GM21423 (cell line): ENCODE measurements around the gene C2CD2.

Experiments
- ATAC-seq: cut with Tn5 transposase; IDR thresholded peaks from one replicate; pipeline ENCODE4 v1.9.1; 2021; ENCODE audit warnings: mild to moderate bottlenecking, moderate library complexity; ENCODE audit not compliant: unreplicated experiment

C2CD2 gene

DNA sequence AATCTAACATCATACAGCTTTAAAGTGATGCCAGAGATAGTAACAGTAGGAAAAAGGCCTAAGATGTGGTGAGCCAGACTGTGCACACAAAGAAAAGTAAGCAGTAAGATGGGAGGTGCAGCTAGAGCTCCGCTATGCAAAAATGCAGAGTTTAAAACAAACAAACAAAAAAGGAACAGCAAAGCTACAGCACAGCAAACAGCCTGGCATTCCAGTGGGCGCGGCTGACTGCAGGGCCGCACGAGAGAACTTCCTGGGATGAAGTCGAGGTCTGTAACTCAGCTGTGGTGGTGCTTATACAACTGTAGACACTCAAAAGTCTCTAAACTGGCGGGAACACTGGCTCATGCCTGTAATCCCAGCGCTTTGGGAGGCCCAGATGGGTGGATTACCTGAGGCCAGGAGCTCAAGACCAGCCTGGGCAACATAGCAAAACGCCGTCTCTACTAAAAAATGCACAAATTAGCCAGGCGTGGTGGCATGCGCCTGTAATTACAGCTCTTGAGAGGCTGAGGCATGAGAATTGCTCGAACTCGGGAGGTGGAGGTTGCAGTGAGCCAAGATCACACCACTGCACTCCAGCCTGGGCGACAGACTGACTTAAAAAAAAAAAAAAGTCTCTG is 104.7 kb downstream of the C2CD2 start:
- ATAC-seq, result no peak

DNA sequence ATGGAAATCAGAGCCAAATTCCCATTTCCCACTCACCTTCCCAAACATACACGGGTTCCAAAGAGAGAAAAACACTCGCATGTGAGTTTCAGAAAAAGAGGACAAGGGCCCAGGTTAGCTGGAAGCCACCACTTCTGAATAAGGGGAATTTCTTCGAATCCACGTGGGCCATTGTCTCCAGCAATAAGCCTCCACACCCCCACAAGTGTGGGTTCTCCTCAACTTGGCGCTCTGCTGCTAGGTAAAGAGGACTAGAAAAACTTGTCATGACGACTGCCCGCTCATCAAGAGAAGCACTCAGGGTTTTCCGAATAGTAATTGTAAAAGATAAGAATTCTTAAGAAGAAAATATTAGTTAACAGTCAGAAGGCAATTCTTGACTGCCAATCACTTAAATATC is 105.3 kb downstream of the C2CD2 start:
- no peak for ATAC-seq

DNA sequence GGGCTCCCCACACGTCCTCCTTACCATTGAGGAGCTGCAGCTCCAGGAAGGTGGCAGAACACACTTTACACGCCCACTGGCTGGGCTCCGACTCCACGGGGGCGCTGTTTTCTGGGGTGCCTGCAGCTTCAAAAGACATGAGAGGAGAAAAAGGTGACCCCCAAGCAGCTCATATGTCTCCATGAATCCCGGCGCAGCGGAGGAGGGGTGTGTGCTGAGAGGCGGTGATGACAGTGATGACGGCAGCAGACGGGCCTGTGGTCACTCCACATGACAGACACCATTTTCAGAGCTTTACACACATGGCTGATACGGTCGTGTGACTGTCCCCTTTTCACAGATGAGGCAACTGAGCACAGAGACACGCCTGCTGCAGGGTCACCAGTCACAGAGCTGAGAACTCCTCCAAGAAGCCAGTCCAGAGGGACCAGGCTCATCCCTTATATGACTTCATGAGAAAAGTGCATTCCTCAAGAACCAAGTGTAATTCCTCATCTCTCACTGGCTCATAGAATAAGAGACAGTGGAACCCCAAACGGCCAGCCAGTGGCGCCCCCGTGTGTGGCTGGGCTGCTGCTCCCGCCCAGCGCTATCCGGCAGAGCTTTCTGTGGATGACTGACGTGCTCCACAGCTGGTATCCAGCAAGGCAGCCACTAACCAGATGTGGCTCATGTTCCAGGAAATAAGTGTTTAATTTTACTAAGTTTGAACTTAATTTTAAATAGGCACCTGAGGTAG is 106.6 kb downstream of the C2CD2 start:
- no peak for ATAC-seq

- no peak for ATAC-seq
Observed at GRCh38 chr21:41846536-41846935, 107.3 kb downstream of the C2CD2 start.

DNA sequence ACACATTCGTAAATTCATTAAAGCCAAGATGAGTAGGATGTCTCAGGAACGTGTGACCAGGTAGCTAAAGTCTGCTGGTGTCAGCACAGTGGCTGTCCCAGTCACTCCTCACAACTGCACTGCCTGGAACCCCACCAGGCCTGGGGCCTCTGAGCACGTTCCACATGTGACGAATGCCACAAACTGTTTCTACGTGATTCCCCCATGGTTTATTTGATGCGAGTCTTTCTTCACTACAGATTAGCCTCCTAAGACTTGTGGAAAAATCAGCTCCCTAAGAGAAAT is 107.8 kb downstream of the C2CD2 start:
- no peak for ATAC-seq

DNA sequence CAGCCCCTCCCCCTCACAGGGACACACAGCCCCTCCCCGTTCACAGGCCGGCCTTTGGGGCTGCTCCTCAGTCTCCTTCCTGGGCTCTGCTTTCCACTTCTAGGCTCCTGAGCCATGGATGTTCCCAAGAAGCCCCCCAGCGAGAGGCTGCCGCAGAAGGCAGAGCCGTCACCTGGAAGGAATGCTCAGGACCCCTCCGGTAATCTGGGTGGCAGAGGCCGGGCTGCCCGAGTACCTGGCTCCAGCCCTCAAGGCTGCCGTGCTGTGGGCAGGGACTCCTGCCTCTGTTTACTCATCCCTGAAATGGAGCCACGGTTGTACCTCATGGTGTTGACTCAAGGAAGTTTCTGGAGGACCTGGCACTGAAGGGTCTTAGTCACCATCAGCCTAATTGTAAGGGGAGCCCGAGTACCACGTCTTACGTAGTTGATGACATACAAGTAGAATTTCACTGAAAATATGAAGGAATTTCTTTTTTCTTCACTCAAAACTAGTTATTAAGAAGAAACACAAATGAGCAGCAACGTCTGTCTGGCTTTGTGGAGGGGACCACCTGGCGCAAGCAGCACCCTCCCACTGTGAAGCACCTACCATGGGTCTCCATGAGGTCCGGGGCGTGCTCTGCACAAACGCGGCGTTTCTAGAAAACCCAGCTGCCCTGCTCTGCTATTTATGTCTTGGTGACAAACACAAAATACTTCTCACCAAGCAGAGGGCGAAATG is 108.3 kb downstream of the C2CD2 start:
- ATAC-seq, result no peak

DNA sequence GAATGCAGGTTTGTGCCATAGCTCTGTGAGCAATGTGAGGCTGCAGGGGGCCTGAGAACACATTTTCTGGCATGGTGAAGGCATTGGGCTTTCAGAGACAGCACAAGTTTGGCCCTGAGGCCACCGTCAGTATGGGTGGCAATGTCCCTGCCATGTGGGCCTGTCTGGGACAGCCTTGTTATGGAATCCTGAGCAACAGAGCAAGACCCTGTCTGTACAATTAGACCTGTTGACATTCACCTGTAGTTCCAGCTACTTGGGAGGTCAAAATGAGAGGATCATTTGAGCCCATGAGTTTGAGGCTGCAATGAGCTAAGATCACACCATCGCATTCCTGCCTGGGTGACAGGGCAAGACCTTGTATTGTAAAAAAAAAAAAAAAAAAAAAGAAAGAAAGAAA is 110.2 kb downstream of the C2CD2 start:
- no peak for ATAC-seq

DNA sequence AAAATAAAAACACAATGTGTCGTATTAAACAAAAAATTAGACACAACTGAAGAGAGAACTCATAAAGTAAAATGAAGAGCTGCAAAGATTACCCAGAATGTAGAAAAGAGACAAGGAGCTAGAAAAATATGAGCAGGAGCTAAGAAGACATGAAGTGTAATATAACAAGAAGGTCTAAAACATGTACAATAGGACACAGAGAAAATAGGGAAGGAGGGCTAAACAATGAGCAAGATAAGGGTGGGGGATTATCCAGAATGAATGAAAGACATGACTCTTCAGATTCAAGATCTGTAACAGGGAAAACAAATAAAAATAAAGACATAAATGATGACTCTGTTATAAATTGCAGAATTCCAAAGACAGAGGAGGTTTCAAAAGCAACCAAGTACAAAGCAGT is 112.9 kb downstream of the C2CD2 start:
- ATAC-seq, result no peak

DNA sequence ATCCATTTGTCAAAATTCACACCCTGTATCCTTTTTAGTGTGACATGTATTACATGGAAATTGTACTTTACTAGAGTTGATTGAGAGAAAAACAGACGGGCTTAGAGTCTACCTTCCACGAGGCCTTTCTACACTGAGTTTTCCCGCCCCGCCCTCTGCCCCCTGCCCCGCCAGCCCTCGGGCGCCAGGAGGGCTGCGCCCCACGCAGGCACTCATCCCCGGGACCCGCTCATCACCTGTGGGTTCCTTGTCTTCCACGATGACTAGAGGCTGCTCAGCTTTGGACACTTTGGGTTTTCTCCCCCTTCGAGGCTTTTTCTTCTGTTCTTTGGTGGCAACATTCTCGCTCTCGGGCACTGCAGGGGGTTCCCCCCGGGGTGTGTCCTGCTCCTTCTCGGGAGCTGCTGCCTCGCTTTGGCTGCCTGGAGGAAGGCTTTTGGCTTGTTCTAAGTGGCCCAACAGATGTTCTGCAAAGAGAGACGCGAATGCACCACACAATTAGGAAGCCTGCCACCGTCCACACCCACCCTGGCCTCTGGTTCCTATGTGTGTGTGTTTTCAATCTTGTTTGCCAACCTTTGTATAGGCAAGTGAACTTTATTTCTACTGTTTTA is 114.3 kb downstream of the C2CD2 start:
- no peak for ATAC-seq

DNA sequence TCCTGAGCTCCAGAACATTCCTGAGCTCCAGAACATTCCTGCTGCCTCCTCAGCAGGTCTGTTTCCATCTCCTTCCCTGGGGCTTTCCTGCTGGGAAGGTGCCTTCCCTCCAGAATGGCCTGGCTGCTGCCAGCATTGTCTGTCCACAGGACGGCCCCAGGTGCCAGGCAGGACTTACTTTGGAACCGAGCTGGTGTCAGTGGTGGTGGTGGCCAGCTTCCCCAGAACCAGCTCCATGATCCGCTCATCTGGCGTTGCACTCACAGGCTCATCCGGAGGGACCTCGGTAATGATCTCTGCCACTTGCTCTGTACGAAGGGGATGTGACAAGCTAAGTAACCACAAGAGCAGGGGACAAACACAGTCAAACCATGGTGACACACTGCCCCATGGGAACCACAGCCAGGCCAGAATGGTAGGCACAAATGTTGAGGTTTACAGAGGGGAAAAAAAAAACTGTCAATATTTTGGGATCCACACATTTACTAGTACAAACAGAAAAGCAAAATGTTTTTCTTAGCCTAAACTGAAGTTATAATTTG is 116.0 kb downstream of the C2CD2 start:
- no peak for ATAC-seq

- no peak for ATAC-seq
Observed at GRCh38 chr21:41836166-41837015, 117.4 kb downstream of the C2CD2 start.

DNA sequence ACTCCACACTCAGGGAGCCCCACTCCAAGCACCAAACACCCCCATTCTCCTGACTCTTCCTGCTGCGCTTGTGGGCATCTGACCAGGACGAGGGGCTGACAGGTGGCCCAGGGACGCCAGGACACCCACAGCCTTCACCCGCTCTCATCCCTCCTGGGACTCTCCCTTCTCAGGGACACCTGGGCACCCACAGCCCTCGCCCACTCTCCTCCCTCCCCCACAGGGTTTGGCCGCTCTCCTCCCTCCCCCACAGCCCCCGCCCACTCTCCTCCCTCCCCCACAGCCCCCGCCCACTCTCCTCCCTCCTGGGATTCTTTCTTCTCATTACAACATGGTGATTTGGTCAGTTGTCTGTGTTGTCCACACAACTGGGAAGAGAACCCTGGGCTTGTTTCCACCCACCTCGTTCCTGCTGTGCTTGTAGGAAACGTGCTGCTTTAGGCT is 118.1 kb downstream of the C2CD2 start:
- no peak for ATAC-seq
